PC-9 (cell line): ENCODE data around the gene SLC8A3. TPM values are rescaled to one million over a fixed set of nuclear protein-coding genes. Genes with fewer than 3 reads are reported as not detected.

Source experiments
- BruUV-seq: library from RNA; stranded (reverse); fragments of 400-500 nt; replicated peaks from 2 replicates; lab custom pipeline; 2021; lab: Mats Ljungman, UMichigan
- CTCF ChIA-PET: fragments of 300-600 bp; sonication (Branson Sonifier 250); formaldehyde crosslinking; loops from one replicate; lab custom pipeline; 2022; ENCODE audit warnings: antibody characterized with exemption; lab: Charles Lee
- POLR2A ChIA-PET: fragments of 300-600 bp; sonication (Branson Sonifier 250); formaldehyde crosslinking; loops from one replicate; lab custom pipeline; 2022; ENCODE audit warnings: antibody characterized with exemption; ENCODE audit not compliant: unreplicated experiment; lab: Charles Lee
- DNase-seq, 2 experiments: peaks; one replicate each; pipeline versions ENCODE4 v3.0.0 to v3.0.0-alpha.2; 2015 to 2022; ENCODE audit warnings: mixed read lengths in 1 of 2
- H2AFZ ChIP-seq: fragments of 200-600 bp; sonication (generic); 2 replicates; pipeline ENCODE4 v1.8.1; 2017; ENCODE audit warnings: antibody characterized with exemption
- H3F3A ChIP-seq: fragments of 200-600 bp; sonication (generic); 2 replicates; pipeline ENCODE4 v1.8.1; 2017; ENCODE audit warnings: antibody characterized with exemption, mild to moderate bottlenecking, low read depth; ENCODE audit not compliant: insufficient read depth
- H3K27ac ChIP-seq: fragments of 200-600 bp; sonication (generic); 2 replicates; pipeline ENCODE4 v1.6.1; 2016; ENCODE audit warnings: mixed run types
- H3K27me3 ChIP-seq: fragments of 200-600 bp; sonication (generic); 2 replicates; pipeline ENCODE4 v1.6.1; 2016; ENCODE audit warnings: low read depth, mixed run types; ENCODE audit not compliant: insufficient read depth
- H3K36me3 ChIP-seq: fragments of 200-600 bp; sonication (generic); 2 replicates; pipeline ENCODE4 v1.6.1; 2016; ENCODE audit warnings: low read depth, mixed run types
- H3K4me1 ChIP-seq: fragments of 200-600 bp; sonication (generic); replicated peaks from 2 replicates; pipeline ENCODE4 v1.6.1; 2016; ENCODE audit warnings: mixed run types; ENCODE audit not compliant: insufficient read depth
- H3K4me2 ChIP-seq: fragments of 200-600 bp; sonication (generic); 2 replicates; pipeline ENCODE4 v1.6.1; 2017; ENCODE audit warnings: mixed run types
- H3K4me3 ChIP-seq: fragments of 200-600 bp; sonication (generic); 2 replicates; pipeline ENCODE4 v1.6.1; 2016; ENCODE audit warnings: mixed run types
- H3K79me2 ChIP-seq: fragments of 200-600 bp; sonication (generic); 2 replicates; pipeline ENCODE4 v1.6.1; 2017; ENCODE audit warnings: low read depth, mixed run types
- H3K9me2 ChIP-seq: fragments of 200-600 bp; sonication (generic); 2 replicates; pipeline ENCODE4 v1.8.1; 2017; ENCODE audit warnings: mild to moderate bottlenecking; ENCODE audit not compliant: insufficient read depth
- H3K9me3 ChIP-seq: fragments of 200-600 bp; sonication (generic); 2 replicates; pipeline ENCODE4 v1.8.1; 2016; ENCODE audit warnings: low read depth; ENCODE audit not compliant: insufficient read depth
- H4K20me1 ChIP-seq: fragments of 200-600 bp; sonication (generic); 2 replicates; pipeline ENCODE4 v1.8.1; 2017; ENCODE audit not compliant: insufficient read depth
- CTCF ChIP-seq: fragments of 200-600 bp; sonication (generic); conservative IDR thresholded peaks from 2 replicates; pipeline ENCODE4 v1.6.1; 2017; ENCODE audit warnings: mixed run types, antibody characterized with exemption, mild to moderate bottlenecking, moderate library complexity
- EZH2 ChIP-seq: fragments of 200-600 bp; sonication (generic); IDR thresholded peaks from 2 replicates; pipeline ENCODE4 v1.8.0; 2017; ENCODE audit warnings: antibody characterized with exemption, low read depth
- intact Hi-C: fragments of 100-400 bp; cut with micrococcal nuclease; formaldehyde crosslinking; loops from one replicate; pipeline ENCODE4 v1.10.0; 2022; ENCODE audit not compliant: unreplicated experiment
- total RNA-seq: library from RNA; stranded (reverse); gene quantifications from 2 replicates; pipeline ENCODE4 v1.2.3, GENCODE V29; 2021

The SLC8A3 gene
- total RNA-seq, 1 experiment from 2014 or later: not detected

- Histone ChIP-seq H4K20me1 (no peaks in the 10 kb centered on the region), H3K79me2 (no peaks in the 10 kb centered on the region), H3K4me1 (no peaks in the 10 kb centered on the region), H2AFZ (no peak overlapping the region), H3K27ac (no peak overlapping the region), H3F3A (no peaks in the 10 kb centered on the region), H3K9me3 (no peaks in the 10 kb centered on the region), H3K4me2 (no peak overlapping the region), H3K27me3 (peaks cover 31% of the 10 kb centered on the region), H3K36me3 (no peaks in the 10 kb centered on the region), H3K9me2 (no peaks in the 10 kb centered on the region), H3K4me3 (no peak overlapping the region)
- ChIA-PET CTCF (no interaction called here), POLR2A (no interaction called here)
- DNase-seq: no peak
- intact Hi-C loops: no loop called here
- TF ChIP-seq EZH2 (no peak), CTCF (no peak)
- no TSS peak for BruUV-seq
These were observed 111.7 kb downstream of the SLC8A3 start for GRCh38 chr14:70077005-70077404.

- Histone ChIP-seq H3K36me3 (no peaks in the 10 kb centered on the region), H4K20me1 (no peaks in the 10 kb centered on the region), H3F3A (no peaks in the 10 kb centered on the region), H3K27me3 (peaks cover 44% of the 10 kb centered on the region), H3K9me2 (no peaks in the 10 kb centered on the region), H3K9me3 (no peaks in the 10 kb centered on the region), H3K4me1 (no peaks in the 10 kb centered on the region), H3K79me2 (no peaks in the 10 kb centered on the region), H2AFZ (no peak overlapping the region), H3K27ac (no peak overlapping the region), H3K4me2 (no peak overlapping the region), H3K4me3 (no peak overlapping the region)
- peak; percentile 57 to 59 for DNase-seq
- TF ChIP-seq CTCF (peak; percentile 93), EZH2 (no peak)
- ChIA-PET POLR2A (interaction anchor here (0.5 to 0.6 kb wide), 2 partner anchors 343 to 398 kb away, joined by 3 to 5 read pairs; no protein-coding TSS in a partner anchor), CTCF (interaction anchor here (0.6 to 1.2 kb wide), 3 partner anchors 322 to 345 kb away, joined by 3 to 14 read pairs (median 9); no protein-coding TSS in a partner anchor)
- no TSS peak for BruUV-seq
- intact Hi-C loops: loop anchor here (1.0 kb wide), 1 partner anchor 256 kb away; no protein-coding TSS in a partner anchor
These were observed 114.7 kb downstream of the SLC8A3 start for GRCh38 chr14:70073924-70074566.

GRCh38 chr14:70069186-70069585 lies 119.6 kb downstream of the SLC8A3 start:
- peaks cover 52% of the 10 kb centered on the region for H3K27me3 ChIP-seq
- H3K4me3 ChIP-seq: no peak overlapping the region
- no peak for DNase-seq
- intact Hi-C loops: no loop called here
- ChIA-PET POLR2A (no interaction called here), CTCF (no interaction called here)
- H4K20me1 ChIP-seq: no peaks in the 10 kb centered on the region
- TF ChIP-seq CTCF (no peak), EZH2 (no peak)
- no peak overlapping the region for H3K4me2 ChIP-seq
- H3K79me2 ChIP-seq: no peaks in the 10 kb centered on the region
- BruUV-seq: no TSS peak
- H3F3A ChIP-seq: no peaks in the 10 kb centered on the region
- no peak overlapping the region for H2AFZ ChIP-seq
- no peak overlapping the region for H3K27ac ChIP-seq
- no peaks in the 10 kb centered on the region for H3K9me2 ChIP-seq
- no peaks in the 10 kb centered on the region for H3K36me3 ChIP-seq
- H3K4me1 ChIP-seq: no peaks in the 10 kb centered on the region
- no peaks in the 10 kb centered on the region for H3K9me3 ChIP-seq
